GM21786 (cell line): ENCODE data around the gene ATP2A3.

Source experiments
- ATAC-seq: cut with Tn5 transposase; IDR thresholded peaks from one replicate; pipeline ENCODE4 v1.9.1; 2021; ENCODE audit not compliant: unreplicated experiment

ATP2A3 gene

DNA sequence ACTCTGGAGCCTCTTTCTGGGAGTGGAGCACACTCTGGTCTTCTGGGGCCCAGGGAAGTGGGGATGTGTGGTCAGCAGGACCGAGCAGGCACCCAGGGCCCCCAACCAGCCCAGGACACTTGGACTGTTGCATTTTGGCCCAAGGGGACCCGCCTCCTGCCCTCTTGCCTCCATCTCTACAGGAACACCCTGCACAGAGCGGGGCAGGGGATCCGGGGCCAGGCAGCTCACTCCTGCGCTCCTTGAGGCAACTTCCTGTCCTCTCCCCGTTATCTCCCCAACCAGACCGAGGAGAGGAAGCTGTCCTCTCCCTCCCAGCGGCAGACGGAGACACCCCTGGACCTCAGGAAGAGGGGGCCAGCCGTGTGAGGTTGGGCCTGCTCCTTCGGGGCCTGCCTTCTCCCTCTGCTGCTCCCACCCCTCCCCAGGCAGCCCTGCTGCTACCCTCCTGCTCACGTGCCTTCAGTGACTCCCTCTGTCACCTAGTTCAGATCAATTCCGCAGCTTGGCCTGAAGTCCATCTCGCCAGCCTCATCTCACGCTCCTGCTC is 10.0 kb upstream of the ATP2A3 start:
- ATAC-seq: no peak

DNA sequence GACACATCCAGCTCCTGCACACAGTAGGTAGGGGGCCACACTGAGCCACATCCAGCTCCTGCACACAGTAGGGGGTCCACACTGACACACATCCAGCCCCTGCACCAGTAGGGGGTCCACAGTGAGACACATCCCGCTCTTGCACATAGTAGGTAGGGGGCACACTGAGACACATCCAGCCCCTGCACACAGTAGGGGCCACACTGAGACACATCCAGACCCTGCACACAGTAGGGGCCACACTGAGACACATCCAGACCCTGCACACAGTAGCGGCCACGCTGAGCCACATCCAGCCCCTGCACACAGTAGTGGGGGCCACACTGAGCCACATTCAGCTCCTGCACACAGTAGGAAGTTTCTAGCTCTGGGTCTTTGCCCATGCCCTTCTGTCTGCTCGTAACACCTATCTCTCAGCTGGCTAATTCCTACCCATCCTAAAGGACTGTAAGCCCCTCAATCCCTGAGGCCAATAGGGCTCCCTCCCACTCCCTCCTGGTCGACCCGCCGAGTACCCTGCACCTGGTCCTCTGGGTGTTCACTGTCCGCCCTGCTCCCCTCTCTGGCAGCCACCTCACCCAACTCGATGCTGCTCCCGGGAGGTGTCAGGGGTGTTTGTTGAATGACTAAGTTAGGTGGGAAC is 9.4 kb upstream of the ATP2A3 start:
- no peak for ATAC-seq

DNA sequence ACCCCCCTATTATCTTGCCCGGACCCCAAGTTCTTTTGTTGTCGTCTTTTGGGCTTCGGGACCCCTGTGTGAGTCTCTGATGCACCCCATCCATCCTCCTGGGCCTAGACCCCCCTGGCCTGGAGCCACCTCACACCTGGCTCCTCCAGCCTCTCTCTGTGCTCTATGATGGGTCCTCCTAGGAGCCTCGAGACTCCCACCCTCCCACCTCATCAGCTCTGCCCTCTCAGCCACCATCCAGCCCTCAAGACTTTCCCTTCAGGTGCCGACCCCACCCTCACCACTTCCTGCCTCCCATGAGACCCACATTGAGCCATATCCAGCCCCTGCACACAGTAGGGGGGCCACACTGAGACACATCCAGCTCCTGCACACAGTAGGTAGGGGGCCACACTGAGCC is 8.7 kb upstream of the ATP2A3 start:
- ATAC-seq: no peak

DNA sequence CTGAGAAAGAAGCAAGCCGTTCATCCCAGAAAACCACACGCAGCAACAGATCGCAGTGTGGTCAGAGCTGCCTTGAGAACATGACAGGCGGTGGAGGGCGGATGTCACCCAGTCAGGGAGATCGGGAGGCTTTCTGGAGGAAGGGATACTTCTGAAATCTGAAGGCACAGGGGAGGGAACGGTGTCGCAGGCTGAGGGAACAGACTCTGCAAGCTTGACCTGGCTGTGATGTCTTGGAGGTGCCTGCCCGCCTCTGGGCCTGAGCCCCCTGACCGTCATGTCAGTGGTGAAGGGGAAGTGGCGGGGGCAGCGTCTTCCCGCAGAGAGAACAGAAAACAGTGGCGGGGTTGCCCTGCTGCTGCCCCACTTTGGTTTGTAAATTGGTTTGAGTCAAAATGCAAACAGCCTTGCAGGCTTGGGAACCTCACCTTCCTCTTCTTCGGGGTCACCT is 8.1 kb upstream of the ATP2A3 start:
- ATAC-seq: no peak

DNA sequence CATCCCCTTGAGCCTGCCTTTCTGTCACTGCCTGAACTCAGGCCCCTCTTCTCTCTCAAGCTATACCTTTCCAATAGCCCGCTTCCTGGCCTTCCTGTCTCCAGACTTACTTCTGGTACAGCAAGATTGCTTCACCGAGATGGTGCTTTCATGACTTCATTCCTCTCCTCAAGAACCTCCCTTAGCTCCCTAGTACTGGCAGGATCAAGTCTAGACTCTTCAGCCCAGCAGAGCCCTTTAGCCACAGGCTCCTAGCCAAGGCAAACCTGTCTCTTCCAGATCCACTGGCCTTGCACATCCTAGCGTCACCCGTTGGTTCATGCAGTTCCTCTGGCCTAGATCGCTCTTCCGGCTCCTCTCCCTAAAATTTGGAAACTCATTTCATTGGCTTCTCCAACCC is 6.4 kb upstream of the ATP2A3 start:
- ATAC-seq: no peak

DNA sequence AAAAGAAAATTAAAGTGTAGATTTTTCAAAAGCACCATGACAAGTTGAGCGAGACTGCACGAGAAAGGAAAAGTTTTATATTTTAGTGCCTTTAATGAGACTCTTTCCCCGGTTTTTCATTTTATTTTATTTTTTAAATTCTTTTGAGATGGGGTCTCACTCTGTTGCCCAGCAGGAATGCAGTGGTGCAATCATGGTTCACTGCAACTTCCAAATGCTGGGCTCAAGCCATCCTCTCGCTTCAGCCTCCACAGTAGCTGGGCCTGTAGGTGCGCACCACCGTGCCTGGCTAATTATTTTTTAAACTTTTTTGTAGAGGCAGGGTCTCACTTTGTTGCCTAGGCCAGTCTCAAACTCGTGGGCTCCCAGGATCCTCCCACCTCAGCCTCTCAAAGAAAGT is 5.7 kb upstream of the ATP2A3 start:
- ATAC-seq: no peak

DNA sequence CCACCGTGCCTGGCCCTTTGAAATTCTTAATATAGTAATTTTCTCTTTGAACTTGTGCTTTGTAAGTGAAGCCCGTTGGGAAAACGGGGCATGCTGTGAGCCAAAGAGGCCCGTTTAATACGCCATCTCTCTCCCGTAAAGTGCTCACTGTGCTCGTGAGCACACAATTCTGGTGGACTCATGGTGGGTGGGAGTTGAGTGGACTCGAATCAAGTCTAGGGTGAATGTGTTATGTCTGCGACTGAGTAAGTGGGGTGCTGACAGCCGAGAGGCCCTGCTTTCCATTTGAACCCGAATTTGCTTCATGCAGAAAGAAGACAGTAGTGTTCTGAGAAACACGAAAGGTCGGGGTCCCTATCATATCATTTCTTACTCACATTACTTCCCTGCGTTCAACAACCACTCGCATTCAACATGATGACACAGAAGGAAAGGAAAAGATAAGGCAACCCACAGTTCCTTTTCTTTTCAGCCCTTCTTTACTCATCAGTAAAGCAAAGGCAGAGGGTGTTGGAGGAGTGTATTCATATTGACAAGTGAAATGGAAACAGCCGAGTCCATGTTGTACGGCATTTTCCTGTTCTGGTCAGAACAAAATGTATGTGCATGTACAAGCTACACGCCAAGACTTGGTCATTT is 4.8 kb upstream of the ATP2A3 start:
- no peak for ATAC-seq

DNA sequence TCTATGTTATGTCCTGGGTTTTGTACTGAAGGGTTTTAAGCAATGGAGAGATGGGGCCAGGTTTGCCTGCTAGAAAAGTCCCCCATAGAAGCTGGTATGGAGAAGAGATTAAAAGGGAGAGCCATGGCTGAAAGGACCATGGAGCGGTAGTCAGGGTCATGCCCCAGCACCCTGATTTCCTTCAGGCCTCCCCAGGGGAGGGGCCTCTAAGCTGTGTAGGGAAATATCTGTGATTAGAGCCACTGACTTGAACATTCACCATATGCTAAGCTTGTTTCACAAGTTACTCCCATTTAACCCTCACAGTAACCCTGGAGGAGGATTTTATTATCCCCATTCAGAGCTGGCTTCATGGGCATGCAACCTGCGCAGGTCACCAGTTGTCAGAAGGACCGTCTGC is 3.8 kb upstream of the ATP2A3 start:
- no peak for ATAC-seq

DNA sequence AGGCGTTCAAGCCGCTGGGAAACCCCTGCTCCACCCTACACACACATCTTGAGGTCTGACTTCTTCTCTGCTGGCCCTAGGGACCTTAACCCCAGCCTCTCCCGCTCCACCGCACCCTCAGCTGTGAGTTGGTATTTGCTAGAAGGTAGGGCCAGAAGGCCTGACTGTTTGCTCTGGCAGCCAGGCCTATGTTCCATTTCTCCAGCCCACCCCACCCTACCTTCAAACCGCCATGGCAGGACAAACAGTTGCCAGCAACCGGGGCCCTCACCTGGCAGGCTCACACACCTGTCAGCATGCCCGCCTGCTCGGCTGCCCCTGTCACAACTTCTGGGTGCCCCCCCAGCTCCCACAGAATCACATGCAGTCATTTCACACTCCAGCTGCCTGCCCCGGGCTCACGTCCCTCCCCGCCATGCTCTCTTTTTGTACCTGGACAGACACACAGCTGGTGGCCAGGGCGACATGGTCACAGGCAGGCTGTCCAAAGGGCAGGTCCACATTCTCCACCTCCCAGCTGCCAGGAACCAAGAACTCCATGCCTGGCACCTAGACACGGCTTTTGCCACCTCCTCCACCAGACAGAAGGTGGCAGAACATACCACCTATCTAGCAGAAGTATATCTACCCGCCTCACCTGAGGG is 2.6 kb upstream of the ATP2A3 start:
- no peak for ATAC-seq

DNA sequence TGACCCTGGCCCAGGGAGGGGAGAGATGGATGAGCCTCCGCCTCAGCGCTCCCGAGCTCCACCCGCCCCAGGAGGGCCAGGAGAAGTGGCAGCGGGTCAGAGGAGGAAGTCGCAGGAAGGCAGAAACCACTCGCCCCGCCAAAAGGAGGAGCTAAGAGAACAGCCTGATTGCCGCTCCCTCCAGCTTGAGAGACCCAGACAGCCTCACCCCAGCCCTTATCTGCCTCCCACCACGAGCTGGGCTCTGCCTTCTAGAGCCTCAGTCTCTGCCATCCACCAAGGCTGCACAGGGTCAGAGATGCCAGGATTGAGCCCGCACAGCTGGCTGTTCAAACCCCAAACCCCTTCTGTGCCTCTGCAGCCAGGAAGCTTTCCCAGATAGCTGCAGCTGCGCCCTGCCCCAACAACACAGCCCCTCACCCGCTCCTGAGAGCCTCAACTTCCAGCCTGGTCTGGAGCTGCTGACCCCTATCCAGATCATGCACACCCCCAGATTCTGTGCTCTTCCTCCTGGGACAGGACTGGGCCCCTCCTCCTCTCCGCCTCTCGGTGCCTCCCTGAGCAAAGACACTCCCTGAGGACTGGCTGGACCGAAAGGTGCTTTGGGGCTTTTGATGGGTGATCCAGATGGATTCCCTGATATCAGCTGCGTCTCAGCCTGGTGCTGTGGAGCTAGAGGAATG is 1.0 kb upstream of the ATP2A3 start:
- no peak for ATAC-seq

DNA sequence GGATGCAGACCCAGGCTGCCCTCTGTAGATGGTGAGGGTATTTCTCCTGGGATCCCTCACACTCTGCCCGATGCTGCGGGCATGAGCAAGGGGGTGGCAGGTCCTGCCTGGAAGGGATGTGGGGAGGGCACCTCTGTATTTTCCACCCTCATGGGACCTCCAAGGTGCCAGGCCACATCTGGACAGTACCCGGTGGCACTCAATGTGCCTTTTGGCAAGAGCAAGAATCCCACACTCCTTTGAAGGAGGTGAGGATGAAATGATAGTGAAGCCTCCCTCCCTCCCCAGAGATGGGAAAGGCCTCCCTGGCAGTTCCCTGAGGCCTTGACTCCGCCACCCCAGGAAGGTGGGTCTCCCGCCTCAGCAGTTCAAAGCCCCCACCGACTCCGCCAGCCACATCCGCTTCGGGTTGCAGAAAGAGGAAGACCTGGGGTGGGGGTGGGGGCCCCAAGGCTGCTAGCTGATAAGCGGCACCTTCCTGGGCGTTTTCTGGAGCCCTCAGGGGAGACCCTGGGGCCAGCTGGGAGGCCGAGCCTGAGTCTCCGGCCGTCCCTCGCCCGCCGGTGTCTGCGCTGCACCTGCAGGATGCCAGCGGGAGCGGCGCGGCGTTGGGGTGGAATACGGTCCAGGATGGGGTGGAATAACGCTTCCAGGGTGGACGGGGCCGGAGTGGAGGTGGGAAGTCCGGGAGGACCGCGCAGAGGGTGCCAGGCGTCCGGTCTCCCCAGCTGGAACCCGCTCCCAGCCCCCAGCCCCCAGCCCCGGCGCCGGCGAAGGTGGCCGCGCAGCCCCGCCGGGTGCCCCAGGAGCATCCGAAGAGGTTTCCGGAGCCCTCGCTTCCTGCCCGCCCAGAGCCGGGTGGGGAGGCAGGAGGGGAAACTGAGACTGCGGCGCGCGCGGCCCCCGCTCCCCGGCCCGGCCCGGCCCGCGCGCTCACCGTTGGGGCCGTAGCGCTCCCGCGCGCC is 718 bp downstream of the ATP2A3 start:
- no peak for ATAC-seq

DNA sequence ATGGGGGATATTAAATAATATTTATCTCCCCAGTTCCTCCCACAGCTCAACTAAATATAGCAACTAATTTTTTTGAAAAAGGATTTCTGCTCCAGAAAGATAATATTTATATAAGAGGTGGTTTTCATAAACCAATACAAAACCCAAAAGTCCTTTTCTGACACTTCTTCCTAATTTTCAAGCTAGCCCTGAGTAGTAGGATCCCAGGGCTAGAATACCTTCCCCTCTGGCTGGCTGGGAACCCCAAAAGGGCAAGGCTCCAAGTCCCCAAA is 1.3 kb downstream of the ATP2A3 start:
- ATAC-seq: no peak

DNA sequence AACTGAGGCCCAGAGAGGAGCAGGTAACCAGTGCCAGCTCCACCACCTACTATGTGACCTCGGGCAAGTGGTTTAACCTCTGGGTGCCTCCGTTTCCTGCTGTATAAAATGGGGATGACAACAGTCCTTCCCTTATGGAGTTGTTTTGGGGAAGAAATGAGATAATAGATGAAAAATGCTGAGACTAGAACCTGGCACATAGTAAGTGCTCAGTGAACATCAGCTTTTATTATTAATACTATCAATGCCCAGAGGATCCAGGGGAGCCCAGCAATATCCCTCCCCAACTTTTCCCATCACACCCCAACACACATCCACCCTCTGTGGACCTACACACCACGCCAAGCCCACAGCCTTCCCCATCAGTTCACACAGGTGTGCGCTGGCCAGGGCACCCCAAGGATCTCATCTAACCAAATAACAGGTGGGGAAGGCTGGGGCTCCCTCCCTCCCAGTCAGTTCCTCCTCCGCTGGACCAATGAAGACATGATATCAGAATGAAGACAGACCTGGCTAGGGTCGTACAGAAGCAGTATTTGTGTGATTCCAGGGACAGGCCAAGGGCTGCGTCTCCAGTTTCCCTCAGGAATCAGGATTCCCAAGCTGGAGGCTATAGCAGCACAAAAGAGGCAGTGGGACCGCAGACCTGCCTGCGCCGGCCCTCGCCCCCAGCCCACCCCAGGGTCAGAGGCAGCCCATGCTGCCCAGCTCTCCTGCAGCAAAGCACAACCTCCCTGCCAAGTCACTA is 1.8 kb downstream of the ATP2A3 start:
- ATAC-seq: no peak

DNA sequence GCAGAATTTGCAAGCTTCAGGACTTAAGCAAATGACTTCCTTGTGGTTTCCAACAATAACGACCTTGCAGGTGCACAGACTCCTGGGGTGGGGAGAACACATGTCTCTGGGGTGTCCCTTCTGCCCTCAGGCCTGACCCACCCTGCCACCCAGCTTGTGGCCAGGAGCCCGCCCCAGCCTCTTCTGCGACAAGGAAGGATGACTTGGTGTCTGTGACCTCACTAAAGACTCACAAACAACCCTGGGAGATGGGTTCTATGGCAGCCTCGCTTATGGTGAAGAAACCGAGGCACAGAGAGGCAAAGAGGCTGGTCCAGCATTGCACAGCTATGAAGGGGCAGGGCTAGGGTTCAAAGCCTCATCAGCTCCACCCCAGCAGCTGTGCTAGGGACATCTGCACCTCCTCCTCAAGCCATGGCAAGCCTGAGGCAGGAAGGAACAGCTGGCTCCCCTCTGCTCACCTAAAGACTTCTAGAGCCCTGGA is 2.6 kb downstream of the ATP2A3 start:
- peak; percentile 37 for ATAC-seq

DNA sequence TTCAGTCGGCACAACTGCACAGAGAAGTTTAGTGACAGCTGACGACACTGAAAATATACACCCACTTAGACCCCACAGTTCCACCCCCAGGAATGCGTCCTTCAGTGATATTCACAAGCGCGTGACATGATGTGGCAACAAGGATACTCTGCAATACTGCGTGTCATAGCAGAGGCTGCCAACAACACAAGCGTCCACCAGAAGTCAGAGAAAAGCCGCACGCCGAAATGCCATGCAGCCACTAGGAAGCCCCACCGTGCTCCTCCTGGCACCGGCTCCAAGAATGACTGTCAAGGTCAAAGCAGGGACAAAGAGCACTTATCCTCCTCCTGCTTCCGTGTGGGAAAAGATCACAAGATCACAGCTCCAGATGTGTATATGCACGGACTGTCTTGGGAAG is 3.5 kb downstream of the ATP2A3 start:
- ATAC-seq: no peak

DNA sequence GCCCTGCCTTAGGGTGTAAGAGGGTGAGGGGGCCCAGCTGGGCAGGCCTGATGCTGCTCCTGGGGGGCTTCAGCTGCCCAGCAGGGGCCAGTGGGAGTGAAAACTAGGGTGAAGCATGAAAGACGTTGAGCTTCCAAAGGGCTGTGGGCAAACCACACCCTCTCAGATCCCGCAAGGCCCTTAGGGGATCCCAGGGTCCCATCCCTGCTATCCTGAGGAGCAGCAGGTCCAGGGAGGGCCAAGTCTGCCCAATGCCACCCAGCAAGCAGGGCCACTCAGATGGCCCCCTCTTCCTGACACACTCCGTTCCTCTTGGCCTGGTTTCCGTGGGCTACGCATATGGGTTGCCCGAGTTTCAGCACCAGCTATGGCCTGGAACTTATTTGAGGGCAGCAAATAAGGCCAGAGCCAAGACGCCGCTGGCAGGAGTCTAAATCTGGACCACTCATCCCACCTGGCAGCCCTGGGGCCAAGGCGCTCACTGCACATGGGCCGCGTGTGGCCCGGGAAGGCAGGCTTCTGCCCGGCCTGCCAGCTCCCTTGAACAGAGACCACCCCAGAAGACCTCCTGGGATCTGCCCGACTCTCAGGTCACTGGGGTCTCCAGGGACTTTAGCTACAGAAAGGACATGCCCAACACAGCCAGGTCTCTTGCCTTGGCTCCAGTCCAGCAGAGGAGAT is 4.2 kb downstream of the ATP2A3 start:
- no peak for ATAC-seq

DNA sequence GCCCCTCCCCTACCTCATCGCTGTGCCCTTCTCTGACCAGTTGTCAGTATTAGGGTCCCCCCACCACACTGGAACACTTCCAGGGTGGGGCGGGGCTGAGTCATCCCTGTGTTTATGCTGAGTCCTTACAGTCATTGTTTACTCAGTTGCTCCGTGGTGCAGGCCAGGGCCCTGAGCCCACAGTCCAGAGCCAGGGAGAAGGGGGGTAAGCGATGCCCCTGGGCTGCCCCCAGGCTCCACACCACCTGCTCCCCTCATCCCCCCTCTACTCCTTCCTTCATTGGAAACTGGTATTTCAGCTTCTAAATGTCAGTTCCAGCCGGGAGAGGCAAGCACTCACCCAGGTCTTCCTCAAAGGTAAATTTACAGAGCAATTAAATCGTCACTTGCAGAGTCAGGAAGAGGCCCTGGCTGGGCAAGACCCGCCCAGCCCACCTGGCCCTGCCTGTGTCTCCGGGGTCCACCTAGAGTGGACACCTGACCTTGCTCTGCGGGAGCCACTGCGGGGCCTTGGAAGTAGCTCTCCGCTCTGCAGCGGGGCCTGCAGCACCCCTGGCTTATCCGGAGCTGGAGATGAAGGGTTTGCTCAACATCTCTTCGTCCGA is 4.8 kb downstream of the ATP2A3 start:
- ATAC-seq: no peak

DNA sequence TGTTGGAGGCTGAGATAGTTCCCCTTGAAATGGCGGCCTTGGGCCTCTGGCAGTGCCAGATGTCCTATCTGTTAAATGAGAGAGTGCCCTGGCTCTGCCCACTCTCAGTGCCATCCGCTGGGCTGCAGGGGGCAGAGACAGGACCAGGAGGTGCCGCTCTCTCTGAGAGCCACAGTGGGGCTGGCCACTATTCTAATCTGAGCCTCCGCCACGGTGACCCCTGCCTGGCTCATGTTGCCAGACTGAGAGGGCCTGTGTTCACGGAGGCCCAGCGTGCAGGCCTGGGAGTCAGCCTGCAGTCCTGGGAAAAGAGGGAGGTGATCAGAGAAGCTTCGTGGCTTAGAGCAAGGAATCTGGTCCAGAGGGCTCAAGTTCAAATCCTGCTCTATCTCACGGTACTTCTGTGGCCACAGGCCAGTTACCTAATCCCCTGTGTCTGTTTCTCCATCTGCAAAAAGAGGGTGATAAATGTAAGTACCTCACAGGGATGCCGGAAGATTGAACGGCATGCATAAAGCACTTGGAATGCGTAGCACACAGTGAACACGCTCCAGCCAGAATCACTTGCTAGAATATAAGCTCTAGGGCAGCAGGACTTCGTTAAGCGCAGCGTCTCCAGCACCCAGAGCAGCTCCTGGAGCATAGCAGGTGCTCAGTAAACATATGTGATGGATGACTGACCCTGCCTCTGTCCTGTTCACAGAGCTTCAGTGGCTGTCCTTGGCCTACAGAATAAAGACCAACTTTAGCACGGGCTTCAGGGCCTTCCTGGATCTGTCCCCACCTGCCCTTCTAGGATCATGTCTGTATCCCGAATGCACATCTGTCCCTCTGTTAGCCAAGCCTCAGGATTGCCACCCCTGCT is 6.3 kb downstream of the ATP2A3 start:
- ATAC-seq: no peak
